Measurements from ENCODE around the gene MMP7. TPM values are rescaled to one million over a fixed set of nuclear protein-coding genes. Genes with fewer than 3 reads are reported as not detected.

Gene MMP7
- total and polyA plus RNA-seq, 5 donors: not detected

DNA sequence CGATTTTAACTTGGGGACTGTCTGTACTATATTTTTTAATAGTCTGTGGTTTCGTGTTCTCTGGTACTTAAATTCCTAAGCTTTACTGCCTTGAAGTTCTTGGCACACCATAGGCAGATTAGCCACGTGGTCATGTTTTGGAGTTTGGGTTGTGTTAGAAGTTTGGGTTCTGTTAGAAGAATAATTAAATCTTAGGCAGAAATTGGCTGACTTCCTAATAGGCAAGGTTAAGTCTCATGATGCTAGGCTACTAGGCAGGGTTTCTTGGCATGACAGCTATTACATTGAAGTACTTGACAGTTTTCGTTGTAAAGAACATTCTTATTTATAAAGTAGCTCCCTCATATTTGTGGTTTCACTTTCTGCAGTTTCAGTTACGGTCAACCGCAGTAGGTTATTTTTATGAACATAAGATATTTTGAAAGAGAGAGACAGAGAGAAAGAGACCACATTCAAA lies 30.0 kb upstream of the MMP7 start:
- H3K27ac ChIP-seq (ENCODE audit: low read length): no peak overlapping the region
- H3K4me1 ChIP-seq (ENCODE audit: control insufficient read depth, insufficient read depth, low read length): no peaks in the 10 kb centered on the region
- intact Hi-C loops (cut with DNase I): no loop called here
- DNase-seq (no peak), ATAC-seq (peak in 1 of 2 donors; percentile 64)
- H3K9me3 ChIP-seq (ENCODE audit: control insufficient read depth, low read length): no peaks in the 10 kb centered on the region
- H3K27me3 ChIP-seq (ENCODE audit: control insufficient read depth, insufficient read depth): no peaks in the 10 kb centered on the region
- H3K4me3 ChIP-seq (ENCODE audit: low read length): peak overlapping the region; percentile 38
- WGBS: 43% methylated on average over 6 of the region's 6 CpGs

DNA sequence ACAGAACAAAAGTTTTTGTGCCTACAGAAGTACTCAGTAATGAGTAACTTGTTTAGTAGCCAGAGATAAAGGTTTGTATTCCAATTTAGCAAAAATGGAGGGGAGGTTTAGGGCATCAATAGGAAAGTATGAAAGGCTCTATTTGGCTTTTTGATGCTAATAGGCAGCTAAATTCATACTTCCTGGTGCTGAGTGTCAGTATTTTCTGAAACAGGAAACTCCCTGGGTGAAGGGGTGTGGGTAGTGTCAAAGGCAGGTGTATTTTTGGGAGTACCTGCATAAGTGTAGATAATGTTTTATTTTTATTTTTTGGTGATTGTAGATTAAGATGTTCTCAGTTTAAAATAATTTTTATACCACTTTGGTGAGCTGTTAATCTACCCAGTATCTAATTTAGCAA lies 29.3 kb upstream of the MMP7 start:
- intact Hi-C loops (cut with DNase I): no loop called here
- DNase-seq: no peak
- Histone ChIP-seq H3K4me3 (ENCODE audit: low read length) (no peak overlapping the region), H3K27me3 (ENCODE audit: control insufficient read depth, insufficient read depth) (no peaks in the 10 kb centered on the region), H3K4me1 (ENCODE audit: control insufficient read depth, insufficient read depth, low read length) (no peaks in the 10 kb centered on the region), H3K9me3 (ENCODE audit: control insufficient read depth, low read length) (no peaks in the 10 kb centered on the region), H3K27ac (ENCODE audit: low read length) (no peak overlapping the region)
- ATAC-seq: no peak

DNA sequence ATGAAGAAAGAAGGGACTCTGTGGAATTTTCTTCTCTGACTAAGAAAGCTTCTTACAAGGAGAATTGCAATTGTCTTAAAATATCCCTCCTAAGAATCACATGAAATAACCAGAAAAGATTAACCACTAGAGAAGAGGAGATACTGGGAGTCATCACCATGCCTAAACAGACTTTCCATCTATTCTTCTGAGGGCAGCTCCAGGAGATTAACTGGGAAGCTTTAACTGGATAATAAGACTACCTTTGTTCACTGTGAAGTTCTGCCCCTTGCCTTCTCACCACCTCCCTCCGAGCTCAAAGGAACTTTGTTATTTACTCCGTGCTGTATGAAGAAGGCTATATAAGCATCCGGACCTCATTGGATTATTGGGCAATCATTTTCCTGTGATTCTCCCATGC lies 24.5 kb upstream of the MMP7 start:
- 75% methylated on average over 3 of the region's 3 CpGs for WGBS

DNA sequence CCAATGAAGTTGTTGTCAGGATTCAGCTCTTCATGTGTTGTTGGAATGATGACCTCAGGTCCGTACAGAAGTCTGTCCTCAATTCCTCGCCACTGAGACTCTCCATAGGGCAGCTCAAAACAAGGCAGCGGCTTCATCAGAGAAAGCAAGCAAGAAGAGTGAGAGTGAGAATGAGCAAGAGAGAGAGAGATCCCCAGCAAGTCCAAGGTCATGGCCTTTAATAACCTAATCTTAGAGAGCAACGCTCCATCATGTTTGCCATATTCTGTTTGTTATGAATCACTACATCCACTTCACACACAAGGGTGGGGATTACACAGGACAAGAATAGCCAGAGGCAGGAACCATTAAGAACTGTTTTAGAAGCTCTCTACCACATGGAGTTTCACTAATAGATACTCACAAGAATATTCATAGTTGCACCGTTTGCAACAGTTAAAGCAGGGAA lies 23.3 kb upstream of the MMP7 start:
- ATAC-seq (no peak), DNase-seq (no peak)
- intact Hi-C loops (cut with DNase I): no loop called here
- Histone ChIP-seq H3K27ac (ENCODE audit: low read length) (no peak overlapping the region), H3K4me1 (ENCODE audit: control insufficient read depth, insufficient read depth, low read length) (no peaks in the 10 kb centered on the region), H3K4me3 (ENCODE audit: low read length) (no peak overlapping the region), H3K27me3 (ENCODE audit: control insufficient read depth, insufficient read depth) (no peaks in the 10 kb centered on the region), H3K9me3 (ENCODE audit: control insufficient read depth, low read length) (no peaks in the 10 kb centered on the region)
- 88% methylated on average over 5 of the region's 5 CpGs for WGBS

More for the DNA sequence above, 24.5 kb upstream of the MMP7 start:
- no peak for ATAC-seq
- intact Hi-C loops (cut with DNase I): no loop called here
- H3K9me3 ChIP-seq (ENCODE audit: control insufficient read depth, low read length): no peaks in the 10 kb centered on the region
- H3K27ac ChIP-seq (ENCODE audit: low read length): no peak overlapping the region
- H3K4me1 ChIP-seq (ENCODE audit: control insufficient read depth, insufficient read depth, low read length): no peaks in the 10 kb centered on the region
- H3K4me3 ChIP-seq (ENCODE audit: low read length): no peak overlapping the region
- DNase-seq: no peak
- H3K27me3 ChIP-seq (ENCODE audit: control insufficient read depth, insufficient read depth): no peaks in the 10 kb centered on the region

DNA sequence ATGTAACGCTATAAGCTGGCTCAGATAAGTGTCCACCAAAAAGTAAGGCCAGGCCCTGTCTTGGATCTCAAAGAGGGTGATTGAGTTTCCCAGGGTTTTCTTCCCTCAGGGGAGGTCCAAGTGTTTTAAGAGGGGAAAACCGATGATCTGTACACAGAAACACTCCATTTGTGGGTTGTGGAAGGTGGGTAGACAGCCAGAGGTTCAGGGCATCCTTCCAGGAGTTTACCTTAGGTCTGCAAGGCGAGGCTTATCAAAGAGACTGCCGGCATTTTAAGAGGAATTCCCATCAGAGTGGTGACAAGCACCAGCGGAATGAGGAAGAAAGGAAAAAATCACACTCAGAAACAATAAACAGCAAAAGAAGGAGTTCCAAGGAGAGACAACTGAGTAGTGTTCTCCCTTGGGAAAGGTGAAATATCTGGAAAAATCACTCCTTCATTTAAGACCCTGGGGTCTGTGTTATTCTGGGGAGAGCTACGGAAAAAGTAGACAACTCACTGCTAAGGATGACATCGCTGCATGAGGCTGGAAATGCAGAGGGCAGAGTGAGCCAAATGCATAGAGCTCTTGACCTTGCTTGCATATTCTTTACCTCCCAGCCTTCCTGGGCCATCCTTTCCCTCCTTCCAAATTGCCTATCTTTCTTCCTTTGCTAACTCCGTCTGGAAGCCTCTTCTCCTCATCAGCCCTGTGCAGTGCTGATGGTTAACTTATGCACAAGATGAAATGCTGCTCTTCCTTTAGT lies 22.1 kb upstream of the MMP7 start:
- intact Hi-C loops (cut with DNase I): no loop called here
- H3K27ac ChIP-seq (ENCODE audit: low read length): no peak overlapping the region
- ATAC-seq (no peak), DNase-seq (no peak)
- H3K4me3 ChIP-seq (ENCODE audit: low read length): no peak overlapping the region
- H3K27me3 ChIP-seq (ENCODE audit: control insufficient read depth, insufficient read depth): no peaks in the 10 kb centered on the region
- no peaks in the 10 kb centered on the region for H3K4me1 ChIP-seq (ENCODE audit: control insufficient read depth, insufficient read depth, low read length)
- WGBS: 57% methylated on average over 8 of the region's 8 CpGs
- no peaks in the 10 kb centered on the region for H3K9me3 ChIP-seq (ENCODE audit: control insufficient read depth, low read length)

DNA sequence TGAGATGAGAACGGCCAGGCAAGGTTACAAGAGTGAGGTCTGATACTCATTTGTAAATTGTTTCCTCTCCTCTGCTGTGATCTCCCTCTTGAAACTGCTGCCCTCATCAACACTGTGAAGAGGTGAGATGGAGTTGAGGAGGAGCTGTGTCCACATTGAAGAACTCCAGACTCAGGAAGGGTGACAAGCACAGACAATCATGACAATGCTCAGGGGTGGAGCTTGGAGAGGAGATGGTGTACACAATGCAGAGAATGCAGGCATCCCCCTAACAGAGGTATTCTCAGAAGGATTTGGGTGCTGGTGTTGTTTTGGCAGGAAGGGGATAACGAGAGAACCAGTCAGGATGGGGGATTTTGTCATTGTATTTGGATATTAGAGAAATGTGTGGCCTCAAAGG lies 21.5 kb upstream of the MMP7 start:
- no peaks in the 10 kb centered on the region for H3K9me3 ChIP-seq (ENCODE audit: control insufficient read depth, low read length)
- no peak for DNase-seq
- no peak overlapping the region for H3K4me3 ChIP-seq (ENCODE audit: low read length)
- no peaks in the 10 kb centered on the region for H3K27me3 ChIP-seq (ENCODE audit: control insufficient read depth, insufficient read depth)
- H3K27ac ChIP-seq (ENCODE audit: low read length): no peak overlapping the region
- no peak for ATAC-seq
- 65% methylated on average over 2 of the region's 2 CpGs for WGBS
- intact Hi-C loops (cut with DNase I): no loop called here
- no peaks in the 10 kb centered on the region for H3K4me1 ChIP-seq (ENCODE audit: control insufficient read depth, insufficient read depth, low read length)

DNA sequence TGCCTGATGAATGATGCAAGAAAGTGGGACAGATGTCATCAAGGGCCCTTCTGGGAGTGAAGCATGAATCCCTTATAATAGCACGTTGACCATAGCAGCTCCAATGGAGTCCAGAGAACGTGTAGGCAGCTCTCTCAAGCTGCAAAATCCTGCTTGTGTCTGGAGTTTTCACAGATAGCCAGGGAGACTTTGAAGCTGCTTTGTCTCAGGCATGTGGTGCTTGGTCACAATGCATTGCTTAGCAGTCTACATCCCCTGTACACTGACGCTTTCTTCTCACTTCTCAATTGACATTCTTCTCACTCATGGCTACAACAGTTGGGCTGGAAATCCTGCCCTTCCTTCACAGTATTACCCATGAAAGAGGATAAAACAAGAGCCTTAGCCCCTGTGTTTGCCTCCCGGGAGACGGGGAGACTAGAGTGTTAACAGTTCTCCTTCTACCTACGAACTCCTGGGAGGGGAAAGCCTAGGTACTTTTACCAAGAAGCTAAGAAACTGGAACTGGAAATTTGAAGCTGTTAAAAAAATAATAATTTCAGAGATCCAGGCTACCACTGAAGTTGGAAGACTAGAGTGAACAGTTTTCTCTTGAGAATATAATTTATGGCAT lies 20.7 kb upstream of the MMP7 start:
- Histone ChIP-seq H3K4me1 (ENCODE audit: control insufficient read depth, insufficient read depth, low read length) (no peaks in the 10 kb centered on the region), H3K4me3 (ENCODE audit: low read length) (no peak overlapping the region), H3K27ac (ENCODE audit: low read length) (no peak overlapping the region), H3K27me3 (ENCODE audit: control insufficient read depth, insufficient read depth) (no peaks in the 10 kb centered on the region), H3K9me3 (ENCODE audit: control insufficient read depth, low read length) (no peaks in the 10 kb centered on the region)
- intact Hi-C loops (cut with DNase I): no loop called here
- DNase-seq (no peak), ATAC-seq (no peak)
- WGBS: 69% methylated on average over 6 of the region's 6 CpGs

DNA sequence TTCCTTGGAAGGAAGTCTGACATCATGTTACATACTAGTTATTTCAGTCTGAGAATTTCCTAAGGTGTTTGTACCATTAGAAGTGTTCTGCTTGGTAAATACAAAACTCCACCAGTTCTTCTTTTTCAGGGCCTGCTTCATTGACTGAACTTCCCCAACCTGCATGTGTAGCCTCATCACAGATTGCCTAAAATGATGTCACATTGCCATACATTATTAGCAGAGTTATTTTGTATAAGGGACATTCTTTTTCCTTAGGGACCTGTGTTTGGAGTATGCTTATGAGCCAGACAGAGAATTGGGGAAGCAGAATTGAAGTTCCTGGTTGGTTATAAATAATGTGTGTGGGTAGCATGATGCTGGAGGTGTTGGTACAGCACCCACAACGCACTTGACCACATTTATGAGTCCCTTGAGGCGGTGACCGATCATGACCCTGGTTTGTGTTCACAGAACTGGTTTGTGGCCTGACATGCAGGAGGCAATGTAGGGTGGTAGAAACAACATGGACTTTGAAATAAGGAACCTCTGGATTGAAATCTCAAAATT lies 16.4 kb upstream of the MMP7 start:
- no peaks in the 10 kb centered on the region for H3K4me1 ChIP-seq (ENCODE audit: control insufficient read depth, insufficient read depth, low read length)
- no peaks in the 10 kb centered on the region for H3K27me3 ChIP-seq (ENCODE audit: control insufficient read depth, insufficient read depth)
- WGBS: 80% methylated on average over 3 of the region's 3 CpGs
- intact Hi-C loops (cut with DNase I): no loop called here
- ATAC-seq: no peak
- no peak for DNase-seq
- H3K4me3 ChIP-seq (ENCODE audit: low read length): no peak overlapping the region
- H3K27ac ChIP-seq (ENCODE audit: low read length): no peak overlapping the region
- no peaks in the 10 kb centered on the region for H3K9me3 ChIP-seq (ENCODE audit: control insufficient read depth, low read length)

DNA sequence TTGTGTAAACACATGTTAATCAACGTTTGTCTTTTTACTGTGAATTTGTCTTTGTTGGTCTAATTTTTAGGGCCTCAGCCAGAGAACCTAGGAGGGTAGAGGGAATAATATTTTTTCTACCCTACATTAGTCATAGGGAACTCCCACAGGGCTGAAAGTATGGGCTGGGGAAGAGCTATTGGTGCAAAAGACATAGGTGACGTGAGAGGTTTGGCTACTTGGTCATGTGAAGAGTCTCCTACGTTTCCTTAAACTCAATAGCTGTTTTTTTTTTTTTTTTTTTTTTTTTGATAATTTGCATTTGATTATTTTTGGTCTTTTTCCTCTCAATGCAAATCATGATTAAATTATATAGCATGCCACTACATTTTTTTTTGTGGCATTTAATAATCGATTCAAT lies 15.9 kb upstream of the MMP7 start:
- DNase-seq (no peak), ATAC-seq (no peak)
- no peaks in the 10 kb centered on the region for H3K27me3 ChIP-seq (ENCODE audit: control insufficient read depth, insufficient read depth)
- H3K27ac ChIP-seq (ENCODE audit: low read length): no peak overlapping the region
- intact Hi-C loops (cut with DNase I): no loop called here
- no peaks in the 10 kb centered on the region for H3K9me3 ChIP-seq (ENCODE audit: control insufficient read depth, low read length)
- H3K4me3 ChIP-seq (ENCODE audit: low read length): no peak overlapping the region
- H3K4me1 ChIP-seq (ENCODE audit: control insufficient read depth, insufficient read depth, low read length): no peaks in the 10 kb centered on the region
- 71% methylated on average over 4 of the region's 4 CpGs for WGBS

DNA sequence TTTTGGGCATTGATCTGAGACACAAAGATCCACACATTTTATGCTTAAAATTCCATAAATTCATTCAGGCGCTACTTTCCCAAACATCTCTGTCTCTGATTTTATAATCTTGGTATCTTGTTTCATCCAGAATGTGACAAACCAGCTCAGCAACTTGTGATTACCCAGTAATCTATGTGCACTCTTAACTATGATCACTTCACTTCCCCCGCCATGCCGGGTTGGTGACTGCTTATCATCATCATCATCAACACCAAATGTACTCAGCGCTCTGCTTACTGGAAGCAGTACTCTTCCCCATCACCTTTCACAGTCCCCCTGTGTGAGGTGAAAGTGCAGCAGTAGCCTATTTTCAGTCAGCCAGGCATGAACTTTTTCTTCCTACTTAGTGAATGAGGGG lies 15.2 kb upstream of the MMP7 start:
- 69% methylated on average over 4 of the region's 4 CpGs for WGBS
- no peaks in the 10 kb centered on the region for H3K4me1 ChIP-seq (ENCODE audit: control insufficient read depth, insufficient read depth, low read length)
- no peaks in the 10 kb centered on the region for H3K9me3 ChIP-seq (ENCODE audit: control insufficient read depth, low read length)
- no peaks in the 10 kb centered on the region for H3K27me3 ChIP-seq (ENCODE audit: control insufficient read depth, insufficient read depth)
- no peak overlapping the region for H3K4me3 ChIP-seq (ENCODE audit: low read length)
- no peak for DNase-seq
- ATAC-seq: no peak
- intact Hi-C loops (cut with DNase I): no loop called here
- H3K27ac ChIP-seq (ENCODE audit: low read length): no peak overlapping the region

DNA sequence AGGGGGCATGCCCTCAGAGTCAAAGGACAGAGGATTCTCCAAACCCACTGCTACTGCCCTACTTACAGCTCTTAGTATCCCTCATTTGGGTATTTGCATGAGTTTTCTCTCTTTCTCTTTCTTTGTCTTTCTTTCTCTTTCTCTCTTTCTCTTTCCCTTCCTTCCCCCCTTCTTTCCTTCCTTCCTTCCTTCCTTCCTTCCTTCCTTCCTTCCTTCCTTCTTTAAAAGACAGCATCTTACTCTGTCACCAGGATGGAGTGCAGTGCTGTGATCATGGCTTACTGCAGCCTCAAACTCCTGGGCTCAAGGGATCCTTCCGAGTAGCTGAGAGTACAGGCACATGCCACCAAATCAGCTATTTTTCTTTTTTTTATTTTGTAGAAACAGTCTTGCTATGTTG lies 14.0 kb upstream of the MMP7 start:
- H3K9me3 ChIP-seq (ENCODE audit: control insufficient read depth, low read length): no peaks in the 10 kb centered on the region
- WGBS: 96% methylated on average over 1 of the region's 1 CpG
- ATAC-seq: no peak
- no peak for DNase-seq
- no peaks in the 10 kb centered on the region for H3K27me3 ChIP-seq (ENCODE audit: control insufficient read depth, insufficient read depth)
- H3K27ac ChIP-seq (ENCODE audit: low read length): no peak overlapping the region
- H3K4me3 ChIP-seq (ENCODE audit: low read length): no peak overlapping the region
- no peaks in the 10 kb centered on the region for H3K4me1 ChIP-seq (ENCODE audit: control insufficient read depth, insufficient read depth, low read length)
- intact Hi-C loops (cut with DNase I): no loop called here
